Testis (tissue), 2 donors: ENCODE measurements around the gene SIX3.

Experiments used
- POLR2A ChIP-seq: fragments of 450-650 bp; IDR thresholded peaks from one replicate; pipeline ENCODE4 v1.6.1; 2017; ENCODE audit warnings: antibody characterized with exemption, mild to moderate bottlenecking, moderate library complexity
- TF ChIP-seq, protein P1 (sequence below), 3 experiments: fragments of 450-650 bp in 2 of 3; fragments of 200-600 bp in 1 of 3; sonication (generic) in 1 of 3; IDR thresholded peaks; one replicate each; pipeline ENCODE4 v1.5.1; 2016 to 2019; ENCODE audit warnings: antibody characterized with exemption in 3 of 3, mild to moderate bottlenecking in 2 of 3, moderate library complexity in 1 of 3

GRCh38 chr2:44894058-44894457 lies 47.4 kb upstream of the SIX3 start:
- TF ChIP-seq, protein P1, sequence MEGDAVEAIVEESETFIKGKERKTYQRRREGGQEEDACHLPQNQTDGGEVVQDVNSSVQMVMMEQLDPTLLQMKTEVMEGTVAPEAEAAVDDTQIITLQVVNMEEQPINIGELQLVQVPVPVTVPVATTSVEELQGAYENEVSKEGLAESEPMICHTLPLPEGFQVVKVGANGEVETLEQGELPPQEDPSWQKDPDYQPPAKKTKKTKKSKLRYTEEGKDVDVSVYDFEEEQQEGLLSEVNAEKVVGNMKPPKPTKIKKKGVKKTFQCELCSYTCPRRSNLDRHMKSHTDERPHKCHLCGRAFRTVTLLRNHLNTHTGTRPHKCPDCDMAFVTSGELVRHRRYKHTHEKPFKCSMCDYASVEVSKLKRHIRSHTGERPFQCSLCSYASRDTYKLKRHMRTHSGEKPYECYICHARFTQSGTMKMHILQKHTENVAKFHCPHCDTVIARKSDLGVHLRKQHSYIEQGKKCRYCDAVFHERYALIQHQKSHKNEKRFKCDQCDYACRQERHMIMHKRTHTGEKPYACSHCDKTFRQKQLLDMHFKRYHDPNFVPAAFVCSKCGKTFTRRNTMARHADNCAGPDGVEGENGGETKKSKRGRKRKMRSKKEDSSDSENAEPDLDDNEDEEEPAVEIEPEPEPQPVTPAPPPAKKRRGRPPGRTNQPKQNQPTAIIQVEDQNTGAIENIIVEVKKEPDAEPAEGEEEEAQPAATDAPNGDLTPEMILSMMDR (IDR thresholded peaks at IDR 0.05) = no peak
- no peak for TF ChIP-seq POLR2A
